ENCODE measurements around the gene CPM.
"Not testable (repeated sequence)": the region's sequence is repeated elsewhere in the genome, so short reads cannot be mapped to it uniquely, and the experiment has no call there.

CPM gene

DNA sequence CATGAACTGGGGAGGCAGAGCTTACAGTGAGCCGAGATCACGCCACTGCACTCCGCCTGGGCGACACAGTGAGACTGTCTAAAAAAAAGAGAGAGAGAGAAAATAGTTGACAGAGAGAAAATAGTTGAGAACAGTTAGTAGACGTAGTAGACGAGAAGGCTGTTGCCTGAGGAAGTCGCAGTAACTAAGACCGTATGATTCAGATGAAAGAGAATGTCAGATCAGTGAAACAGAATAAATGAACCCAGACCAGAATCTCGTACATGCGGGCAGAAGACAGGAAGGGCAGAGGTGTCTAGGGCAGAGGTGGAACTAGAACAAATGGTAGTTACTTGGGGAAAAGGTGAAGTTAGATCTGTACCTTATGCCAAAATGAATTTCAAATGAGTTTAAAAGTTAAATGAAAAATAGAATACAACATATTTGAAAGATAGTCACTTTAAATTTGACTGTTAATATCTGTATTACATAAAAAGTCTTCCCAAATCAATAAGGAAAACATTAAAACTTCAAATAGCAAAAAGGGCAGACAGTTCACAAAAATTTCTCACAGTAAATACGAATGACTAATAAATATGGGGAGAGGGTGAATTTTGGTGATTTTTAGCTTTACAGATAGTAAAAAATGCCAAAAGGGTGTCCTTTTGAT lies 107.3 kb downstream of the CPM start:
- DNase-seq (ENCODE audit: low read depth), result no peak

GRCh38 chr12:68824597-68825250 lies 108.2 kb downstream of the CPM start:
- DNase-seq (ENCODE audit: low read depth), result no peak

- DNase-seq (ENCODE audit: low read depth), result no peak
These were observed 108.8 kb downstream of the CPM start for GRCh38 chr12:68824131-68824530.

GRCh38 chr12:68823696-68824095 lies 109.3 kb downstream of the CPM start:
- DNase-seq (ENCODE audit: low read depth), result no peak

GRCh38 chr12:68821357-68822188 lies 111.4 kb downstream of the CPM start:
- no peak for DNase-seq (ENCODE audit: low read depth)

- DNase-seq (ENCODE audit: low read depth), result not testable (repeated sequence)
These were observed 113.5 kb downstream of the CPM start for GRCh38 chr12:68819481-68819880.

- DNase-seq (ENCODE audit: low read depth), result no peak
These were observed 116.8 kb downstream of the CPM start for GRCh38 chr12:68815928-68816800.

DNA sequence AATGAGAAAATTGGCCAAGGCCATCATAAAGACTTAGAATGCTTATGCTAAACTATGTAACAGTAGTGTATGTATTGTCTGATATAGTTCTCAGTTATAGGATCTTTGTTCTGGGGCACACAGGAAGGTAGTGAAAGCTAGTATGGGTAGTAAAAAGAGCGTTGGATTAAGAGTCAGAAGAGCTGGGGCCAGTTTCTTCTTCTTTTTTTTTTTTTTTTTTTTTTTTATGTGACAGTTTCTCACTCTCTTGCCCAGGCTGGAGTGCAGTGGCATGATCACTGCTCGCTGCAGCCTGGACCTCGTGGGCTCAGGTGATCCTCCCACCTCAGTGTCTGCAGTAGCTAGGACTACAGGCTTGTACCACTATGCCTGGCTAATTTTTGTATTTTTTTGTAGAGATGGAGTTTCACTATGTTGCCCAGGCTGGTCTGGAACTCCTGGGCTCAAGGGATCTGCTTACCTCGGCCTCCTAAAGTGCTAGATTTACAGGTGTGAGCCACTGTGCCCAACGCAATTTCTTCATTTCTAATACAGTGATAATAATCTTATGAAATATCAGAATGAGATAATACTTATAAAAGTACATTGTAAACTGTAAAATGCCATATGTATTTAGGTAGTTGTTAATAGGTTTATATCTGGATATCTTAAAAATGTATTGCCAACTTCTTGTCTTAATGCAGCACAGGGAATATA lies 117.6 kb downstream of the CPM start:
- no peak for DNase-seq (ENCODE audit: low read depth)

GRCh38 chr12:68814490-68815231 lies 118.3 kb downstream of the CPM start:
- DNase-seq (ENCODE audit: low read depth), result no peak

- DNase-seq (ENCODE audit: low read depth), result no peak
These were observed 119.8 kb downstream of the CPM start for GRCh38 chr12:68813242-68813593.

GRCh38 chr12:68812553-68813241 lies 120.3 kb downstream of the CPM start:
- no peak for DNase-seq (ENCODE audit: low read depth)

DNA sequence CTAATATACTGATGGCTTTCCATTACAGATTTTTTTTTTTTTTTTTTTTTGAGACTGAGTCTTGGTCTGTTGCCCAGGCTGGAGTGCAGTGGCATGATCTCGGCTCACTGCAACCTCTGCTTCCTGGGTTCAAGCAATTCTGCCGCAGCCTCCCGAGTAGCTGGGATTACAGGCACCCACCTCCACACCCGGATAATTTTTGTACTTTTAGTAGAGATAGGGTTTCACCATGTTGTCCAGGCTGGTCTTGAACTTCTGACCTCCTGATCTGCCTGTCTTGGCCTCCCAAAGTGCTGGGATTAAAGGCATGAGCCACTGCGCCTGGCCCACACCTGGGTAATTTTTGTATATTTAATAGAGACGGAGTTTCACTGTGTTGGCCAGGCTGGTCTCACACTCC lies 121.4 kb downstream of the CPM start:
- not testable (repeated sequence) for DNase-seq (ENCODE audit: low read depth)

DNA sequence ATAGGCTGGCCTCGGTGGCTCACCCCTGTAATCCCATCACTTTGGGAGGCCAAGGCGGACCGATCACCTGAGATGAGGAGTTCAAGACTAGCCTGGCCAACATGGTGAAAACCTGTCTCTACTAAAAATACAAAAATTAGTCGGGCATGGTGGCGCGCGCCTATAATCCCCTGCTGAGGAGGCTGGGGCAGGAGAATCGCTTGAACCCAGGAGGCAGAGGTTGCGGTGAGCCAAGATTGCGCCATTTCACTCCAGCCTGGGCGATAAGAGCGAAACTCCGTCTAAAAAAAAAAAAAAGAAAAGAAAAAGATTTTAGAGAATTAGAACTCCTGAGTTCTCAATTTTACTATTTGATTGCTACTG lies 123.0 kb downstream of the CPM start:
- DNase-seq (ENCODE audit: low read depth), result not testable (repeated sequence)

GRCh38 chr12:68809190-68810026 lies 123.6 kb downstream of the CPM start:
- DNase-seq (ENCODE audit: low read depth), result no peak

DNA sequence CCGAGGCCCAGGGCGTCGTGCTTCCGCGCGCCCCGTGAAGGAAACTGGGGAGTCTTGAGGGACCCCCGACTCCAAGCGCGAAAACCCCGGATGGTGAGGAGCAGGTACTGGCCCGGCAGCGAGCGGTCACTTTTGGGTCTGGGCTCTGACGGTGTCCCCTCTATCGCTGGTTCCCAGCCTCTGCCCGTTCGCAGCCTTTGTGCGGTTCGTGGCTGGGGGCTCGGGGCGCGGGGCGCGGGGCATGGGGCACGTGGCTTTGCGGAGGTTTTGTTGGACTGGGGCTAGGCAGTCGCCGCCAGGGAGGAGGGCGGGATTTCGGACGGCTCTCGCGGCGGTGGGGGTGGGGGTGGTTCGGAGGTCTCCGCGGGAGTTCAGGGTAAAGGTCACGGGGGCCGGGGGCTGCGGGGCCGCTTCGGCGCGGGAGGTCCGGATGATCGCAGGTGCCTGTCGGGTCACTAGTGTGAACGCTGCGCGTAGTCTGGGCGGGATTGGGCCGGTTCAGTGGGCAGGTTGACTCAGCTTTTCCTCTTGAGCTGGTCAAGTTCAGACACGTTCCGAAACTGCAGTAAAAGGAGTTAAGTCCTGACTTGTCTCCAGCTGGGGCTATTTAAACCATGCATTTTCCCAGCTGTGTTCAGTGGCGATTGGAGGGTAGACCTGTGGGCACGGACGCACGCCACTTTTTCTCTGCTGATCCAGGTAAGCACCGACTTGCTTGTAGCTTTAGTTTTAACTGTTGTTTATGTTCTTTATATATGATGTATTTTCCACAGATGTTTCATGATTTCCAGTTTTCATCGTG lies 124.4 kb downstream of the CPM start:
- peak; percentile 37 for DNase-seq (ENCODE audit: low read depth)

DNA sequence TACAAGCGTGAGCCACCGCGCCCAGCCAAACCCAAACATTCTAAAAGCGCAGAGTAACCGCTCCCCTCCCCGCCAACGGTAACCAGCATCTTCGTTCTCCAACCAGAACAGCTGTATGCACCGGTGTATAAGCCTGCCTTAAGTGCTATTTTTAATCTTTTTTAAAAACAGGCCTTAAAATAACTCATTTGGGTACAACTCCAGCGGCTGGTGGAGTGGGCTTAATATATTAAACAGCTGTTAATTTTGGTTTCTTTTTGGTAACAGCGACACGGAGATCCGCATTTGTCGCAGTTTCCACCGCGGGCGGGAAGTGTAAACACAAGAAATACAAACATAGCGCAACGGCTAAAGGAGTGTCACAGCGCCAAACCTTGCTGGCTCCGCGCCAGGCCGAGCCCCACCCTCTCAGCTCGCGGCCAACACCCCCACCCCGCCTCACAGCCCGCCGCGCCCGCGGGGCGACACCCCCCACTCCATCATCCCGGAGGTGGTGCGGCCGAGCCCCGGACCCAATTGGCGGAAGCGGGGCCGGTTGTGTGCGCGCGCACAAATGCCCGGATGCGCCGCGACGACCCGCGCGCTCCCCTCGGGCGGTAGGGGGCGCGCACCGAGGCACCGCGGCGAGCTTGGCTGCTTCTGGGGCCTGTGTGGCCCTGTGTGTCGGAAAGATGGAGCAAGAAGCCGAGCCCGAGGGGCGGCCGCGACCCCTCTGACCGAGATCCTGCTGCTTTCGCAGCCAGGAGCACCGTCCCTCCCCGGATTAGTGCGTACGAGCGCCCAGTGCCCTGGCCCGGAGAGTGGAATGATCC lies 125.2 kb downstream of the CPM start, which contains the start of gene MDM2:
TSS of gene MDM2 (plus strand) at position 602 of the 812 bp plus-strand sequence. CDS start 301 bp downstream, outside the sequence.
- DNase-seq (ENCODE audit: low read depth), result peak; percentile 96

- not testable (repeated sequence) for DNase-seq (ENCODE audit: low read depth)
These were observed 125.7 kb downstream of the CPM start for GRCh38 chr12:68807274-68807575.

All from activated T-cell treated with anti-CD3 and anti-CD28 coated beads for 1 hour (primary cell).